Cardiac muscle cell (in vitro differentiated cells and primary cell): ENCODE results near the gene WTAP. TPM values are rescaled to one million over a fixed set of nuclear protein-coding genes. Genes with fewer than 3 reads are reported as not detected.
"Not testable (repeated sequence)": the region's sequence is repeated elsewhere in the genome, so short reads cannot be mapped to it uniquely, and the experiment has no call there.

Source experiments
- DNase-seq, 2 donors: peaks; one replicate each; pipeline versions ENCODE4 v3.0.0 to v3.0.0-alpha.2; 2010 to 2017; ENCODE audit warnings: low read depth in 1 of 2, low spot score in 1 of 2
- H3K27ac ChIP-seq: fragments of 200-600 bp; sonication (generic); 2 replicates; pipeline ENCODE4 v1.5.1; 2016
- H3K27me3 ChIP-seq: fragments of 200-600 bp; sonication (generic); 2 replicates; pipeline ENCODE4 v1.6.0; 2016; ENCODE audit warnings: control low read depth
- H3K36me3 ChIP-seq: fragments of 200-600 bp; sonication (generic); 2 replicates; pipeline ENCODE4 v1.5.1; 2016; ENCODE audit warnings: control low read depth
- H3K4me1 ChIP-seq: fragments of 200-600 bp; sonication (generic); 2 replicates; pipeline ENCODE4 v1.8.1; 2017; ENCODE audit warnings: low read depth, mild to moderate bottlenecking, mixed run types
- H3K4me3 ChIP-seq: fragments of 200-600 bp; sonication (generic); 2 replicates; pipeline ENCODE4 v1.5.1; 2016; ENCODE audit warnings: mild to moderate bottlenecking
- H3K9me3 ChIP-seq: fragments of 200-600 bp; sonication (generic); 2 replicates; pipeline ENCODE4 v1.5.1; 2017; ENCODE audit warnings: low read depth, mild to moderate bottlenecking, control low read depth
- CTCF ChIP-seq: IDR thresholded peaks from 2 replicates; pipeline ENCODE4 v1.5.1; 2012; ENCODE audit warnings: low read depth, mild to moderate bottlenecking, low read length
- polyA plus RNA-seq: library from polyadenylated mRNA; unstranded; fragments of >200 nt; fragmentation: Nextera tagmentation; extraction: Ambion mirVana; gene quantifications from 2 replicates; pipeline ENCODE4 v1.2.1, GENCODE V29; 2016
- total RNA-seq: library from RNA; depleted of rRNA; stranded (reverse); fragments of >200 nt; gene quantifications from 2 replicates; pipeline ENCODE4 v1.2.3, GENCODE V29; 2016

WTAP gene
- total and polyA plus RNA-seq, 2 experiments from 2014 or later: 64.2 to 70.9 TPM

- H3K27me3 ChIP-seq: no peaks in the 10 kb centered on the region
- no peak for TF ChIP-seq CTCF
- peaks cover 46% of the 10 kb centered on the region for H3K36me3 ChIP-seq
- H3K9me3 ChIP-seq: no peaks in the 10 kb centered on the region
- no peak for DNase-seq
- no peak overlapping the region for H3K27ac ChIP-seq
- H3K4me1 ChIP-seq: peaks cover 19% of the 10 kb centered on the region
- H3K4me3 ChIP-seq: no peak overlapping the region
These were observed 40.0 kb upstream of the WTAP start for GRCh38 chr6:159687341-159687740.

DNA sequence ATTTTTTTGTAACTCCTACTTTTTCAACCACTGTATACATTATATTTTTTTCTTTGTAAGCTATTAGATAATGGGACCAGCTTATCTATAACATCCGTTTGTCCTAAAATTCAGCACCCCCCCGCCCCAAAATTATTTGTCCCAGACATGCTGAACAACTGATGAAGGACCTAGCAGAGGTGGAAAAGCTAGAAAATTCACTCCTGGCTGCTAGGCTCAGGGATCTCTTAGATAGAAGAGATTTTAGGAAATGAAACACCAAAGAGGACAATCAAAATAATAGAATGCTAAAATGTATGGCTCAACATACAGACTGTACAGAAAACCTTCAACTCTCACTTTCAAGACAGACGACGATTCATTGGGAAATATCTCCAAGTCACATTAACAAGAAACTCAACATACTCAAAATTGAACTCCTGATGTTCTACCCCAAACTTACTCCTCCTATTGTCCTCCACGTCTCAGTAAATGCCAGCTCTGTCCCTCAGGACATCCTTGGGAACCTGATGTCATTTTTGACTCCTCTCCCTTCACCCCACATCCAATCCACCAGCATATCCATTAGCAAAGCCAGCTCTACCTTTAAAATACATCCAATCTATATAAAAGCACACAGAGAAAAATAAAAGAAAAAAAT, 38.9 kb upstream of the WTAP start:
- Histone ChIP-seq H3K4me3 (no peak overlapping the region), H3K27ac (no peak overlapping the region), H3K27me3 (no peaks in the 10 kb centered on the region), H3K4me1 (peaks cover 19% of the 10 kb centered on the region), H3K9me3 (no peaks in the 10 kb centered on the region), H3K36me3 (peaks cover 36% of the 10 kb centered on the region)
- no peak for DNase-seq
- no peak for TF ChIP-seq CTCF

DNA sequence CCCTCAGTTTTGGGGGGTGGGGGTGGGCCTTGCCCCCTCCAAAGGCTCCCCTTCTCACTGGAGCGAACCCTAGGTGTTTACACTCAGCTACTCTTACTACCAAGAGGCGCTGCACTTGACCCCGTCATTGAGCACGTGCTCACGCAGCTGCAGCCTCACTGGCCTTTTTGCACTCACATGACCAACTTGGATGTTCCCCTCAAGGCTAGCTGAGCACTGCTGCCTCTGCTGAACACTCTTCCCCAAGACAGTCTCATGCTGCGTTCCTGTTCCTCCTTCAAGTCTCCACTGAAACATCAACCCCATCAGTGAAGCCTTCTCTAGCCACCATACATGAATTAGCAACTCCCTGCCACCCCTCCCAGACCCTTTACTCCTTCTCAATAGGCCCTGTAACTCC, 38.3 kb upstream of the WTAP start:
- DNase-seq: no peak
- no peak overlapping the region for H3K27ac ChIP-seq
- H3K27me3 ChIP-seq: no peaks in the 10 kb centered on the region
- H3K4me1 ChIP-seq: peaks cover 21% of the 10 kb centered on the region
- H3K36me3 ChIP-seq: peaks cover 30% of the 10 kb centered on the region
- no peak overlapping the region for H3K4me3 ChIP-seq
- no peak for TF ChIP-seq CTCF
- no peaks in the 10 kb centered on the region for H3K9me3 ChIP-seq

DNA sequence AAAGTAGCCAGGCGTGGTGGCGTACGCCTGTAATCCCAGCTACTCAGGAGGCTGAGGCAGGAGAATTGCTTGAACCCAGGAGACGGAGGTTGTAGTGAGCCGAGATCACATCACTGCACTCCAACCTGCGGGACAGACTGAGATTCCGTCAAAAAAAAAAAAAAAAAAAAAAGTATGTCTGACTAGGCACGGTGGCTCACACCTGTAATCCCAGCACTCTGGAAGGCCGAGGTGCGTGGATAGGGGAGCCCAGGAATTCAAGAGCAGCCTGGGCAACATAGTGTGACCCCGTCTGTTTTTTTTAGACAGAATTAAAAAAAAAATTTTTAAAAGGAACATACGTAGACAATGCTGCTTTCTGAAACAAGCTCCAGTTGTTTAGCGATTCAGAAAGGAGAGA, 37.2 kb upstream of the WTAP start:
- not testable (repeated sequence) for H3K9me3 ChIP-seq

DNA sequence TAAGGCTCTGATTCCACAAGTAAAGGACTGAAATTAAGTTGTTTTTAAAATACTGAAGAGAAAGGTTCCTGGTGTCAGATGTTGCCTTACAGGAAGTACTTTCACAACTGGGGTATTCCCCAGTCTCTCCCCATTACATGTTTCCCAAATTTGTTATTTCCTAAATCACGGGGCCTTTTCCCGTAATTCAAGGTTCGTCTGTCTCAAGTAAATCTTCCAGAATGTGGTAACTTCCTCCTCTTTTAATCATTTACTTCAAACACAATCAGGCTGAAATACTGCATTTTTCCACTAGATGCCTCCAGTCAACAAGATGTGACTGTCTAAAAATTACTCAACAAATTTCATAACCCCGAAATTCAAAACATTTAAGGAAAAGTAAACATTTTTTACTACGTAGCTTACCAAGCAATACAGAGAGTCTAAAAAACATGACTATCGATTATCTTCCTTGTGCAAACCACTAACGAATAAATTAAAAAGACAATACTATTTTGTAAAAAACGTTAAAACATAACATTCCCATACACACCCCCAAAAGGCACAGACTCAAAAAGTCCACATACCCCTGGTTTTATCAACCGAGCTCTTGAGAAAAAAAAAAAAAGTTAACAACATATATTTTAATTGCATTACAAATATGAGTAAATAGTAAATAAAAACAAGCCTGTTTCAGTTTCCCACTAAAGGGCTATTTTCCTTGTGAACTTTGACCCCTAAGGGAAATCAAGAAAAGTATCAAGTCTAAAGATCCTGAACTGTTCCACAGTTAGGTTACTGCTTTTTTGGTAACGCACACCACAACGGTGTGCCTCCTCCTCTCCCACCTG, 36.0 kb upstream of the WTAP start:
- H3K36me3 ChIP-seq: peaks cover 14% of the 10 kb centered on the region
- no peaks in the 10 kb centered on the region for H3K27me3 ChIP-seq
- peak overlapping the region; percentile 99 for H3K27ac ChIP-seq
- peaks cover 29% of the 10 kb centered on the region for H3K4me1 ChIP-seq
- no peaks in the 10 kb centered on the region for H3K9me3 ChIP-seq
- peak; percentile 71 for TF ChIP-seq CTCF
- H3K4me3 ChIP-seq: peak overlapping the region; percentile 90
- DNase-seq: peak; percentile 22 to 95

More for the DNA sequence above, 37.2 kb upstream of the WTAP start:
- not testable (repeated sequence) for H3K27ac ChIP-seq, DNase-seq, H3K4me3 ChIP-seq, H3K27me3 ChIP-seq
- Histone ChIP-seq H3K4me1 (peaks cover 29% of the 10 kb centered on the region), H3K36me3 (peaks cover 21% of the 10 kb centered on the region)

- H3K27ac ChIP-seq: peak overlapping the region; percentile 99
These were observed 35.4 kb upstream of the WTAP start for GRCh38 chr6:159691963-159692287.

More at GRCh38 chr6:159691963-159692287, 35.4 kb upstream of the WTAP start:
- Histone ChIP-seq H3K27me3 (no peaks in the 10 kb centered on the region), H3K9me3 (no peaks in the 10 kb centered on the region), H3K4me1 (peaks cover 29% of the 10 kb centered on the region), H3K4me3 (peak overlapping the region; percentile 90), H3K36me3 (peaks cover 11% of the 10 kb centered on the region)
- no peak for TF ChIP-seq CTCF
- no peak for DNase-seq
